Transverse colon (tissue), 4 donors: Measurements from ENCODE around the gene MAFB.

Experiments
- CTCF ChIP-seq, 5 experiments: fragments of 200-600 bp in 3 of 5; fragments of 450-650 bp in 2 of 5; sonication (generic) in 3 of 5; IDR thresholded peaks; 1 replicate in 2 of 5; 2 replicates in 3 of 5; pipeline ENCODE4 v1.5.1; 2016 to 2017; ENCODE audit warnings: antibody characterized with exemption in 5 of 5, inconsistent platforms in 3 of 5, mild to moderate bottlenecking in 2 of 5, moderate library complexity in 1 of 5
- EP300 ChIP-seq: sonication (generic); formaldehyde crosslinking; IDR thresholded peaks from one replicate; pipeline ENCODE4 v1.6.1; 2017; ENCODE audit warnings: antibody characterized with exemption, low read depth
- POLR2A ChIP-seq: fragments of 450-650 bp; IDR thresholded peaks from one replicate; pipeline ENCODE4 v1.6.1; 2016; ENCODE audit warnings: antibody characterized with exemption, mild to moderate bottlenecking, moderate library complexity
- POLR2AphosphoS5 ChIP-seq, 3 donors: sonication (generic); formaldehyde crosslinking; IDR thresholded peaks; one replicate each; pipeline ENCODE4 v1.6.1; 2016; ENCODE audit warnings: antibody characterized with exemption in 3 of 3

DNA sequence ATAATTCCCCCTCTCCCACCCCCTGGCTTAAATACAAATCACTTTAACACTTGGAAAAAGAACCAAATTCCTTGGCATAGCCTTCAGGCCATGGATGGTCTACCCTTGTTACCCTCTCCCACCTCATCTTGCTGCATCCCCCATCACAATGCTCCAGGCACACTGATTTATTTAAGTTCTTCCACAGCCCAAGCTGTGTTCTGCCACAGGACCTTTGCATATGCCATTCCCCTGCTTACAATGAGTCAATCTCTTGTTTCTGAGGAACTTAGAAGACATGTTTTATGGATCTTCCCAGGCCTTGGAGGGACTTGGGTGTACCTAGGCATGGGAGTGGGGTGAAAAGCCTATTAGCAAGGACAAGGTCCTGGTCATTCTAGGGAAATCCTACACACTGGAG is 6.2 kb upstream of the MAFB start:
- TF ChIP-seq POLR2A (no peak), CTCF (IDR thresholded peaks at IDR 0.05) (no peak), POLR2AphosphoS5 (IDR thresholded peaks at IDR 0.05) (no peak), EP300 (no peak)
